ENCODE results near the gene SNAPC2. TPM values are rescaled to one million over a fixed set of nuclear protein-coding genes. Genes with fewer than 3 reads are reported as not detected.

Gene SNAPC2
- polyA plus RNA-seq, 1 of the 3 experiments (the other 2 are of a cell fraction) = 38.7 TPM

- CTCF ChIA-PET = interaction anchor here (0.9 to 1.9 kb wide), 7 partner anchors 16 to 235 kb away, joined by 3 to 5 read pairs (median 4); partner anchors contain the start of gene TIMM44
- H3K4me2 ChIP-seq = peak overlapping the region; percentile 74; the same call in 1 of the 2 replicates
These were observed 4.1 kb downstream of the SNAPC2 start for GRCh38 chr19:7924241-7924640.

More at GRCh38 chr19:7924241-7924640, 4.1 kb downstream of the SNAPC2 start:
- WGBS (ENCODE audit: low lambda C conversion rate) = 84% methylated on average over 9 of the region's 12 CpGs
- no peak overlapping the region for H3K9ac ChIP-seq
- no peaks in the 10 kb centered on the region for H3K9me3 ChIP-seq
- DNase-seq = no peak
- H3K36me3 ChIP-seq (replicated peaks in 1 of 2; ENCODE audit: control insufficient read depth in 1 of 2, insufficient read depth in 2 of 2, low read length in 1 of 2) = peaks cover 0 to 23% of the 10 kb centered on the region in 2 experiments
- peak overlapping the region in 1 of 2 experiments; percentile 72; a peak in 1 of 4 replicates for H3K4me3 ChIP-seq (ENCODE audit: low read depth in 2 of 2, low read length in 1 of 2)
- no peak for TF ChIP-seq SMC3 (IDR thresholded peaks at IDR 0.05; ENCODE audit: low read depth, low read length)
- TF ChIP-seq EP300 (IDR thresholded peaks at IDR 0.05; ENCODE audit: borderline replicate concordance in 1 of 2, low read depth in 1 of 2, low read length in 1 of 2) = no peak
- no peak for TF ChIP-seq MXI1 (IDR thresholded peaks at IDR 0.05; ENCODE audit: low read depth, low read length)
- TF ChIP-seq CHD2 (IDR thresholded peaks at IDR 0.05; ENCODE audit: low read length, partially characterized antibody) = no peak
- no peak for TF ChIP-seq REST (IDR thresholded peaks at IDR 0.05; ENCODE audit: low read depth, low read length)
- no peak for TF ChIP-seq USF2 (IDR thresholded peaks at IDR 0.05; ENCODE audit: borderline replicate concordance, low read depth, low read length)
- no peak for TF ChIP-seq JUND (IDR thresholded peaks at IDR 0.05)
- no peak for TF ChIP-seq FOSL2 (IDR thresholded peaks at IDR 0.05; ENCODE audit: borderline replicate concordance, low read depth)
- TF ChIP-seq RCOR1 (IDR thresholded peaks at IDR 0.05; ENCODE audit: low read length) = no peak
- no peak for TF ChIP-seq FOXM1 (IDR thresholded peaks at IDR 0.05; ENCODE audit: low read depth)
- TF ChIP-seq POLR2AphosphoS5 (IDR thresholded peaks at IDR 0.05; ENCODE audit: low read depth, low read length) = no peak
- no peak for TF ChIP-seq EZH2phosphoT487 (IDR thresholded peaks at IDR 0.05; ENCODE audit: borderline replicate concordance, low read depth)
- no peak for TF ChIP-seq RXRA (IDR thresholded peaks at IDR 0.05; ENCODE audit: borderline replicate concordance, low read depth)
- TF ChIP-seq ELF1 (IDR thresholded peaks at IDR 0.05) = no peak
- no peak for TF ChIP-seq TAF1 (IDR thresholded peaks at IDR 0.05; ENCODE audit: borderline replicate concordance, low read depth, low read length)
- no peak for TF ChIP-seq NRF1 (IDR thresholded peaks at IDR 0.05; ENCODE audit: low read depth, low read length)
- TF ChIP-seq SIN3A (IDR thresholded peaks at IDR 0.05; ENCODE audit: borderline replicate concordance, low read depth, low read length) = no peak
- no peaks in the 10 kb centered on the region for H3K9me2 ChIP-seq
- POLR2A ChIA-PET = no interaction called here
- no peak overlapping the region; a peak in 1 of 4 replicates for H3K27ac ChIP-seq (ENCODE audit: low read depth in 2 of 2, low read length in 1 of 2)
- H3K4me1 ChIP-seq (ENCODE audit: control insufficient read depth in 1 of 2, insufficient read depth in 2 of 2, low read depth in 1 of 2, low read length in 1 of 2) = peaks cover 33 to 64% of the 10 kb centered on the region in 2 experiments
- H3K27me3 ChIP-seq (ENCODE audit: insufficient read depth) = no peaks in the 10 kb centered on the region
- H4K20me1 ChIP-seq (ENCODE audit: insufficient read depth) = peaks cover 36% of the 10 kb centered on the region
- H3F3A ChIP-seq (replicated peaks; ENCODE audit: insufficient read depth) = peaks cover 22% of the 10 kb centered on the region
- no peak overlapping the region for H2AFZ ChIP-seq (ENCODE audit: low read depth)
- peaks cover 24% of the 10 kb centered on the region; the same call in 1 of the 2 replicates for H3K79me2 ChIP-seq (ENCODE audit: insufficient read depth)
